ENCODE measurements around the gene C3orf20.

The C3orf20 gene

GRCh38 chr3:14674841-14675240, at the start of gene C3orf20:
TSS of gene C3orf20 (plus strand) at chr3:14675141. CDS start at chr3:14682714, 7,573 bp downstream.
- in situ Hi-C loops (cut with HindIII; ENCODE audit: low sequenced_read_pairs): no loop called here

GRCh38 chr3:14625443-14625842, 49.5 kb upstream of the C3orf20 start:
- in situ Hi-C loops (cut with HindIII; ENCODE audit: low sequenced_read_pairs): no loop called here

GRCh38 chr3:14627815-14628214, 47.1 kb upstream of the C3orf20 start:
- in situ Hi-C loops (cut with HindIII; ENCODE audit: low sequenced_read_pairs): no loop called here

GRCh38 chr3:14628406-14628805, 46.5 kb upstream of the C3orf20 start:
- in situ Hi-C loops (cut with HindIII; ENCODE audit: low sequenced_read_pairs): no loop called here

- in situ Hi-C loops (cut with HindIII; ENCODE audit: low sequenced_read_pairs): no loop called here
Measured at GRCh38 chr3:14630404-14631100, 44.4 kb upstream of the C3orf20 start.

GRCh38 chr3:14631101-14631497, 43.8 kb upstream of the C3orf20 start:
- in situ Hi-C loops (cut with HindIII; ENCODE audit: low sequenced_read_pairs): no loop called here

- in situ Hi-C loops (cut with HindIII; ENCODE audit: low sequenced_read_pairs): no loop called here
Measured at GRCh38 chr3:14631687-14632441, 43.1 kb upstream of the C3orf20 start.

- in situ Hi-C loops (cut with HindIII; ENCODE audit: low sequenced_read_pairs): no loop called here
Measured at GRCh38 chr3:14632442-14632930, 42.5 kb upstream of the C3orf20 start.

- in situ Hi-C loops (cut with HindIII; ENCODE audit: low sequenced_read_pairs): no loop called here
Measured at GRCh38 chr3:14633417-14633816, 41.5 kb upstream of the C3orf20 start.

GRCh38 chr3:14633819-14634424, 41.0 kb upstream of the C3orf20 start:
- in situ Hi-C loops (cut with HindIII; ENCODE audit: low sequenced_read_pairs): no loop called here

GRCh38 chr3:14634763-14635400, 40.1 kb upstream of the C3orf20 start:
- in situ Hi-C loops (cut with HindIII; ENCODE audit: low sequenced_read_pairs): no loop called here

GRCh38 chr3:14636496-14637087, 38.3 kb upstream of the C3orf20 start:
- in situ Hi-C loops (cut with HindIII; ENCODE audit: low sequenced_read_pairs): no loop called here

GRCh38 chr3:14640157-14640562, 34.8 kb upstream of the C3orf20 start:
- in situ Hi-C loops (cut with HindIII; ENCODE audit: low sequenced_read_pairs): no loop called here

GRCh38 chr3:14640734-14641133, 34.2 kb upstream of the C3orf20 start:
- in situ Hi-C loops (cut with HindIII; ENCODE audit: low sequenced_read_pairs): no loop called here

- in situ Hi-C loops (cut with HindIII; ENCODE audit: low sequenced_read_pairs): no loop called here
Measured at GRCh38 chr3:14641346-14641745, 33.6 kb upstream of the C3orf20 start.

GRCh38 chr3:14645453-14645852, 29.5 kb upstream of the C3orf20 start:
- in situ Hi-C loops (cut with HindIII; ENCODE audit: low sequenced_read_pairs): no loop called here

- in situ Hi-C loops (cut with HindIII; ENCODE audit: low sequenced_read_pairs): no loop called here
Measured at GRCh38 chr3:14646131-14646573, 28.8 kb upstream of the C3orf20 start.

- in situ Hi-C loops (cut with HindIII; ENCODE audit: low sequenced_read_pairs): no loop called here
Measured at GRCh38 chr3:14646589-14647413, 28.1 kb upstream of the C3orf20 start.

GRCh38 chr3:14647976-14648955, 26.7 kb upstream of the C3orf20 start:
- in situ Hi-C loops (cut with HindIII; ENCODE audit: low sequenced_read_pairs): no loop called here
